ENCODE data around the gene MMUT.
A peak's percentile ranks its signal among the peaks of the same experiment; 100 is the strongest.
"Not testable (repeated sequence)": the region's sequence is repeated elsewhere in the genome, so short reads cannot be mapped to it uniquely, and the experiment has no call there.

The MMUT gene

DNA sequence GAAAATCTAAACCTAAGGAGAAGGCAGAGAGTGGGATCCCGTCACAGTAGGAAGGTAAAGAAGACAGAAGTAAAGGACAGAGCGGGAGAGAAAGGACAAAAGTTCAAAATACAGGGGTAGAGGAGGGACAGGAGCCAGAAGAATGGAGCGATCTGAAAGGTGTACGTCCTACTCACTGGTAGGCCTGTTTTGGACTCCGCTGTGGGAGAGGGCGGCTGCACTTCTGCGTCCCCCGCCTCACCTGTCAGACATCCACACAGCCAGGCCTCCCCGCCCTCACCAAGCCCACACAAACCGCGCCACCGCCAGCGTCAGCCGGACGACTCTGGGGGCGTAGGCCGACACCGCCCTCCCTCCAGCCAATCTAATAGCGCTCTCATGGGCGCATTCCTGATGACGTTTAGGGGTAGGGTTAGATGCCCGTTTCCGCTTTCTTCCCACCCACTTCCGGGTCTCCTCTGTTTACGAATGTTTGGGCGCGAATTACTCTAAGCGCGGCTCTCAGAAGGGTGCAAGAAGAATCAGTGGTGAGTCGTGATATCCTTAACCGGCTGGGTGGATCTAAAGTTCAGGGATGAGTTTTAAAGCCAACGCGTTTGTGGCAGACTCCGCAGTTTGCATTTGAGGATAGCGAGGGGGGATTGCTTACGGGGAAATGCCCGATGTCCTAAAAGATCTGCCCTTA lies at the start of gene MMUT, which contains the start of gene CENPQ:
Gene MMUT, minus strand, starts transcription at position 327 of the 685 bp plus-strand sequence. CDS start 3,787 bp downstream, outside the sequence.
Gene CENPQ, plus strand, starts transcription at position 444 of the 685 bp plus-strand sequence. CDS start 6,807 bp downstream, outside the sequence.
- peak; percentile 74 to 87 for DNase-seq (ENCODE audit: low read depth in 2 of 2)

GRCh38 chr6:49509342-49509741 lies 46.3 kb upstream of the MMUT start:
- no peak for DNase-seq (ENCODE audit: low read depth in 2 of 2)

GRCh38 chr6:49506569-49507111 lies 43.6 kb upstream of the MMUT start:
- no peak for DNase-seq (ENCODE audit: low read depth in 2 of 2)

DNA sequence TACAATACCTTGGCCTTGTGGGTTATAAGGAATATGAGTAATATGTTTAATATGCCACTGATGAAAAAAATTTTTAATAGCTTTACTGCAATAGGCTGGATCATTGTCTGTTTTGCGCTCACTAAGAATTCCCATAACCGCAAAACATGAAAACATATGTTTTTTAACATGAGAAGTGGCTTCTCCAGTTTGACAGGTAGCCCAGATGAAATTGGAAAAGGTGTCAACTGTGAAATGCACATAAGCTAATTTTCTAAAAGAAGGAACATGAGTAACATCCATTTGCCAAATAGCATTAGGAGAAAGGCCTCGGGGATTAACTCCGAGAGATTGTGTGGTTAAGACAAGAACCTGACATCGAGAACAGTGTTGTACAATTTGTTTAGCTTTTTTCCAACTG lies 41.6 kb upstream of the MMUT start:
- DNase-seq (ENCODE audit: low read depth in 2 of 2): no peak

- no peak for DNase-seq (ENCODE audit: low read depth in 2 of 2)
Measured at GRCh38 chr6:49499623-49500022, 36.6 kb upstream of the MMUT start, which contains the start of gene GLYATL3. Gene GLYATL3, plus strand, starts transcription at chr6:49499923. Its CDS starts 12,068 bp downstream, at chr6:49511991.

DNA sequence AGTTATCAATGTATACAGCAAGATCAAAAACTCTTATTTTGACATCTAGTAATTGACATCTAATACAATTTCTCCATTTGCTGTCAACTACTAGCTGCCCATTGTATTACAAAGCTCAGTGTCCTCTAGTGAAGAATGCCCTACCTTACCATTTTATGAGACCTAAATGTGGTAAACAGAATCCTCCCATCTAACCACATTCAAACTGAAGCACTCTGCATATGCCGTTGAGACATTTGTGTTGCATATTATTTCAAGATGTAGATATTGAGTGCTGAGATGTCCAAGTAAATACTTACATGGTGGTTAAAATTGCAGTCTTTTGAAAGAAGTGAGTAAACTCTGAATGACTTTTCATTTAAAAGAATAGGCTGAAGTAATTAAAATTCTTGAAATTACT lies 36.1 kb upstream of the MMUT start:
- no peak for DNase-seq (ENCODE audit: low read depth in 2 of 2)

DNA sequence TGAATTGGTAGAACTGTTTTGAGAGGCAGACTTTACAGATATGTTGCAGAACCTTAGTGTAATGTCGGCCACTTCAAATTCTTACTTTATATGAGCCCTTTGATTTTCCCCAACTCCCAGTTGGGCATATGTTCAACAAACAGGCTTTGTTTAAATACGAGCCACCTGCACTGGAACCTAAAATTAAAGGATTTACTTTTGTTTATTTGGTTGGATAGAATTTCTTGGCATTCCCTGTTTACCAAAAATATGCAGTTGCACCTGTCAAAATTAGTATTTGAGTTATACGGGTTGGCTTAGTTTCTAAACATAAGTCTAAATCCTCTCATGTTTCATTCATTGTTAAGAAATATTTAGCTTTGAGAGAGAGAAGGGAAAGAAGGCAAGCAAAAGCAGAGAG lies 34.3 kb upstream of the MMUT start:
- DNase-seq (ENCODE audit: low read depth in 2 of 2): no peak

- DNase-seq (ENCODE audit: low read depth in 2 of 2): no peak
Measured at GRCh38 chr6:49490633-49491032, 27.6 kb upstream of the MMUT start.

DNA sequence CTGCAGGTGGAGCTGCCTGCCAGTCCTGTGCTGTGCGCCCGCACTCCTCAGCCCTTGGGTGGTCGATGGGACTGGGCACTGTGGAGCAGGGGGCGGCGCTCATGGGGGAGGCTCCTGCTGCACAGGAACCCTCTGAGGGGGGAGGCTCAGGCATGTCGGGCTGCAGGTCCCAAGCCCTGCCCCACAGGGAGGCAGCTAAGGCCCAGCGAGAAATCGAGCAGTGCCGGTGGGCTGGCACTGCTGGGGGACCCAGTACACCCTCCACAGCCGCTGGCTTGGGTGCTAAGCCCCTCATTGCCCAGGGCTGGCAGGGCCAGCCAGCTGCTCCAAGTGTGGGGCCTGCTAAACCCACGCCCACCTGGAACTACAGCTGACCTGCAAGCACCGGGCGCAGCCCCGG lies 20.3 kb upstream of the MMUT start:
- not testable (repeated sequence) for DNase-seq (ENCODE audit: low read depth in 2 of 2)

- DNase-seq (ENCODE audit: low read depth in 2 of 2): not testable (repeated sequence)
Measured at GRCh38 chr6:49481846-49482245, 18.8 kb upstream of the MMUT start.

GRCh38 chr6:49479308-49479970 lies 16.4 kb upstream of the MMUT start:
- DNase-seq (ENCODE audit: low read depth in 2 of 2): no peak

GRCh38 chr6:49476564-49476963 lies 13.5 kb upstream of the MMUT start:
- not testable (repeated sequence) for DNase-seq (ENCODE audit: low read depth in 2 of 2)

DNA sequence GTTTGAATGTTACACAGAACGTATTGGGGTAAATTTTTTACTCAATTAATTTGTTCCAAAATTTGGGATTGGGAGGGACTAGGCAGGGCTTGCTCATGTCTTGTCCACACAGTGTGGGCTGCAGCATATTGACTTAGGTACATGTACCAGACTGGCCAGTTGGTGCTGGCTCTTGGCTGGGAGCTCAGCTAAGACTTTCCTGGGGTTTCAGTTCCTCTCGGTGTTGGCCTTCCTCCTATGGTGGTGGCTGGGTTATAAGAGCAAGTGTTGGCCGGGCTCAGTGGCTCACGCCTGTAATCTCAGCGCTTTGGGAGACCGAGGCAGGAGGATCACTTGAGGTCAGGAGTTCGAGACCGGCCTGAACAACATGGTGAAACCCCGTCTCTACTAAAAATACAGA lies 5.0 kb upstream of the MMUT start:
- no peak for DNase-seq (ENCODE audit: low read depth in 2 of 2)

- DNase-seq (ENCODE audit: low read depth in 2 of 2): no peak
Measured at GRCh38 chr6:49464691-49465090, 1.6 kb upstream of the MMUT start.

DNA sequence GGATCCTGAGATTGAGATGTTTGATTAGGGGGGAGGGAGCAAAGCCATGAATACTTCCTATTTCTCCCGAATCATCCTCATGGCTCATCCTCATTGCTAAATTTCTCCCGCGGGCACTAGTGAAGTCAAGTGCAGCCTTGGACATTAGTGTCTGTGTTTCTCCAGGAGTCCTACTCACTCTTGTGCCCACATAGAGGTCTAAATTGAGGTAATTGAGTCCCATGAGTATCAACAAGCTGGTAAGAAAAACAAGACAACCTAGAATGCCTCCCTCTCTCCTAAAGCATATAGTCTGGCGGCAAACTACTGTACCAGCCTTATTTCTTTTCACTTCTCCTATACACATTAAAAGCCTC lies 537 bp upstream of the MMUT start:
- DNase-seq (ENCODE audit: low read depth in 2 of 2): no peak

- DNase-seq (ENCODE audit: low read depth in 2 of 2): no peak
Measured at GRCh38 chr6:49462599-49462926, 490 bp downstream of the MMUT start.

GRCh38 chr6:49462071-49462470 lies 982 bp downstream of the MMUT start:
- DNase-seq (ENCODE audit: low read depth in 2 of 2): no peak

GRCh38 chr6:49457771-49458170 lies 5.3 kb downstream of the MMUT start:
- no peak for DNase-seq (ENCODE audit: low read depth in 2 of 2)

DNA sequence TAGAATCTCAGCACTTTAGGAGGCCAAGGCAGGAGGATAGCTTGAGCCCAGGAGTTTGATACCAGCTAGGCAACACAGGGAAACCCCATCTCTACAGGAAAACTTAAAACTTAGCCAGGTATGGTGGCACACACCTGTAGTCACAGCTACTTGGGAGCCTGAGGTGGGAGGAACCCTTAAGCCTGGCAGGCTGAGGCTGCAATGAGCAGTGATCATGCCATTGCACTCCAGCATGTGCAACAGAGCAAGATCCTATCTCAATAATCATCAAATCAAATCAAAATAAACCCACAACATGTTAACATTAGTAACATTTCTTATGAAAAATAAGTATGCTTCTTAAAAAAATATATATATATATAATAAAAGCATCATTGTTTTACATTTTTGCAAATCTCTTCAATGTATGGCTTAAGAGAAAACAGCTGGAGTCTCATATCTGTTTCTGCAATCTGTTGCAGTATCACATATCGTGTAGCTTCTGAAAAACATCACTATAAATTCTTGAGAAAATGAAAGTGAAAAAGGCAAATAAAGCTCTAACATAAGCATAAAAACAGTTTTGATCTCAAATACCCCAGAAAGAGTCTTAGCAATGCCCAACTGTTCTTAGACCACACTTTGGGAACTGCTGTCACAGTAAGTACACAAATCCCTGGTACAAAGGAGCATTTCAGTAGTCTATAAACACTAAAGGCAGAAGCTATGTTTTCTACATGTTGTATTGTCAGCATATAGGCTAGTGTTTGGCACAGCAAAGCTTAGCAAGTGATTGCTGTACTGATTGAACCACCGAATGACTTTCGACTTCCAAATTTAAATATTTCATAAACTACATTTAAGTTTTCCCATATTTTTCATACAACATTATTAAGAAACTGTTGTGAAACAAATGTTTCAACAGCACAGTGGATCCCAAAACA lies 8.0 kb downstream of the MMUT start:
- no peak for DNase-seq (ENCODE audit: low read depth in 2 of 2)

DNA sequence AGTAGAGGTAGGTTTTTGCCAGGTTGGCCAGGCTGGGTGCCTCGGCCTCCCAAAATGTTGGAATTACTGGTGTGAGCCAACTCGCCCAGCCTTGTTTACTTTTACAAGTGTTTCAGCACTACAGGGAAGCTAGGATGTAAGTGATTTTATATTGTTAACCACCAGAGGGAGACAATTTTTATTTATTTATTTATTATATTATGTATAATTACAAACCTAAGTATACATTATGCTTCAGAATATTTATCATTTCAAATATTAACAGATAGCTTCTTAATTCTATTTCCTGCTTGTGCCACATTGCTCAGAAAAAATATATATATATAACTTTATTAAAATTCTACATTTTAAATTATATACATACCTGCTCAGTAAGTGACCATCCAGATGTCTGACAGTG lies 9.8 kb downstream of the MMUT start:
- no peak for DNase-seq (ENCODE audit: low read depth in 2 of 2)

DNA sequence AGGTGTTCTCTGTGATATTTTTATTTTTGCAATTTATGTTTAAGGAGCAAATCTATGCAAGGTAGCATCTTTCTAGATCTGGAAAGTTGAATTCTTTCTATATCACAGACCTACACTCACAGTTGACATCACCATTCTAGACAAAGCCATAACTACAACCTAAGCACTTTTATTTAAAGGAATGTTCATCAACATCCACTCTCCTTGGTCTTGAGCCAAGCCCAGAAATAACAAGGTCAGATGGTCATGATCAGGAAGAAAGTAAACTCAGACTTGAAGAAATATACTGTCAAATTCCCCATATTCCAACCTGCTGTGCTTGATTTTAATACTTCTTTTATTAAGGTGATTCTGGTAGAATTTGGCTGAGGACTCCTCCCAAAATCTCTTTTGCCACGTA lies 32.2 kb downstream of the MMUT start:
- no peak for DNase-seq (ENCODE audit: low read depth in 2 of 2)

DNA sequence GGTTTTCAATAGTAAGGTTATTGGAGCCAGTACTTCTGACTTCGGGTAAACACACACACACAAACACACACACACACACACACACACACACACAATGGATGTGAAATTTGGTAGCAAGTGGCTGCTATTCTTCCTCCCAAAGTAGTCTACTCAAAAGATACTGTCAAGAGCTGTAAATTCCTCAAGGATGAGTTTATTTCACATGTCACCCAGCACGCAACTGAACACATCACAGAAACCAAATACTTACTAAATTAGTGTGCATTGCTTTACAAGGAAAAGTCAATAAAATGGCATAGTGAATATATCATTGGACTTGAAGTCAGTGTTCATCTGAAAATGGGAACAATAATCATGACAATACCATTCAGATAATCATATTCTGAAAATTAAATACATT lies 32.9 kb downstream of the MMUT start:
- no peak for DNase-seq (ENCODE audit: low read depth in 2 of 2)
